H1 (cell line): Measurements from ENCODE around the gene TIMM29. TPM values are rescaled to one million over a fixed set of nuclear protein-coding genes. Genes with fewer than 3 reads are reported as not detected.

Experiments used
- CTCF ChIA-PET: fragments of 300-600 bp; sonication (Branson Sonifier 250); formaldehyde crosslinking; loops from one replicate; lab custom pipeline; 2021; ENCODE audit not compliant: partially characterized antibody; lab: Charles Lee
- POLR2A ChIA-PET: fragments of 300-600 bp; sonication (Branson Sonifier 250); formaldehyde crosslinking; loops from one replicate; lab custom pipeline; 2021; ENCODE audit warnings: inconsistent platforms; ENCODE audit not compliant: partially characterized antibody; lab: Charles Lee
- DNase-seq, 2 experiments: peaks; one replicate each; pipeline versions ENCODE4 v3.0.0 to v3.0.0-alpha.2; 2010 to 2022; ENCODE audit warnings: low spot score in 2 of 2, low read depth in 1 of 2, mixed read lengths in 1 of 2
- FAIRE-seq: peaks from 2 replicates; lab custom pipeline; 2011; peaks lifted over from hg19 to GRCh38; lab: Jason Lieb, UNC
- H2AFZ ChIP-seq: 2 replicates; pipeline ENCODE4 v1.8.1; 2012; ENCODE audit warnings: low read length, inconsistent platforms
- H2AK5ac ChIP-seq: 2 replicates; pipeline ENCODE4 v1.6.1; 2013; ENCODE audit warnings: low read depth, low read length
- H2BK120ac ChIP-seq: replicated peaks from 2 replicates; pipeline ENCODE3; 2013; ENCODE audit warnings: low read depth, low read length, inconsistent platforms
- H2BK12ac ChIP-seq: 2 replicates; pipeline ENCODE4 v1.6.1; 2013; ENCODE audit warnings: low read depth, low read length
- H2BK15ac ChIP-seq: 2 replicates; pipeline ENCODE4 v1.6.1; 2013; ENCODE audit warnings: low read length
- H2BK20ac ChIP-seq: 2 replicates; pipeline ENCODE4 v1.6.1; 2013; ENCODE audit warnings: low read length
- H2BK5ac ChIP-seq: 2 replicates; pipeline ENCODE4 v1.6.1; 2013; ENCODE audit warnings: low read depth, low read length
- H3K14ac ChIP-seq: 2 replicates; pipeline ENCODE4 v1.6.1; 2013; ENCODE audit warnings: inconsistent platforms; ENCODE audit not compliant: insufficient read length
- H3K18ac ChIP-seq: 2 replicates; pipeline ENCODE4 v1.6.1; 2013; ENCODE audit warnings: low read length; ENCODE audit errors: extremely low read depth
- H3K23ac ChIP-seq: 2 replicates; pipeline ENCODE4 v1.6.1; 2013; ENCODE audit warnings: inconsistent platforms; ENCODE audit not compliant: insufficient read length
- H3K23me2 ChIP-seq: 2 replicates; pipeline ENCODE4 v1.6.1; 2013; ENCODE audit warnings: low read depth, low read length
- H3K27ac ChIP-seq: 2 replicates; pipeline ENCODE4 v1.6.1; 2011; ENCODE audit warnings: low read depth, low read length, inconsistent platforms
- H3K27me3 ChIP-seq, 4 experiments: replicated peaks in 1 of 4; 1 replicate in 1 of 4; 2 replicates in 3 of 4; pipeline versions ENCODE4 v1.6.1 to v1.8.1; 2011 to 2013; ENCODE audit warnings: low read length in 3 of 4, mild to moderate bottlenecking in 3 of 4, inconsistent platforms in 2 of 4, mixed read lengths in 2 of 4, moderate library complexity in 1 of 4; ENCODE audit not compliant: control insufficient read depth in 3 of 4, insufficient read depth in 3 of 4; ENCODE audit errors: extremely low read depth in 1 of 4
- H3K36me3 ChIP-seq, 4 experiments: 2 replicates each; pipeline versions ENCODE4 v1.6.1 to v1.8.1; 2011 to 2013; ENCODE audit warnings: mild to moderate bottlenecking in 4 of 4, low read length in 3 of 4, moderate library complexity in 2 of 4, control low read depth in 1 of 4, inconsistent platforms in 1 of 4; ENCODE audit not compliant: insufficient read depth in 4 of 4, control insufficient read depth in 2 of 4
- H3K4ac ChIP-seq: replicated peaks from 2 replicates; pipeline ENCODE3; 2013; ENCODE audit warnings: low read length, low read depth, mixed read lengths, inconsistent platforms; ENCODE audit not compliant: insufficient read length
- H3K4me1 ChIP-seq, 4 experiments: replicated peaks in 1 of 4; 1 replicate in 1 of 4; 2 replicates in 3 of 4; pipeline versions ENCODE4 v1.6.1 to v1.8.1; 2011 to 2013; ENCODE audit warnings: low read length in 3 of 4, inconsistent platforms in 2 of 4, mixed read lengths in 1 of 4; ENCODE audit not compliant: insufficient read depth in 4 of 4, control insufficient read depth in 3 of 4
- H3K4me2 ChIP-seq, 2 experiments: 2 replicates each; pipeline versions ENCODE4 v1.6.1 to v1.8.1; 2011 to 2013; ENCODE audit warnings: low read depth in 2 of 2, low read length in 2 of 2, control low read depth in 1 of 2, inconsistent platforms in 1 of 2, mild to moderate bottlenecking in 1 of 2; ENCODE audit not compliant: insufficient read depth in 1 of 2
- H3K4me3 ChIP-seq, 4 experiments: fragments of 200-600, 300-600 bp in 1 of 4; sonication (generic), shearing (Covaris generic), sonication (Bioruptor Twin) in 1 of 4; 2 replicates each; pipeline versions ENCODE4 v1.5.1 to v1.8.1; 2011 to 2016; ENCODE audit warnings: low read length in 4 of 4, low read depth in 3 of 4, control low read depth in 2 of 4, inconsistent platforms in 2 of 4, mild to moderate bottlenecking in 2 of 4, mixed read lengths in 1 of 4, moderate library complexity in 1 of 4; ENCODE audit not compliant: insufficient read depth in 2 of 4; ENCODE audit errors: extremely low read depth in 1 of 4
- H3K56ac ChIP-seq: replicated peaks from 2 replicates; pipeline ENCODE3; 2013; ENCODE audit warnings: low read depth, mild to moderate bottlenecking, mixed read lengths, low read length, inconsistent platforms; ENCODE audit not compliant: insufficient read length
- H3K79me1 ChIP-seq: 2 replicates; pipeline ENCODE4 v1.6.1; 2013; ENCODE audit warnings: low read depth, low read length, control low read depth
- H3K79me2 ChIP-seq, 2 experiments: 2 replicates each; pipeline versions ENCODE4 v1.6.1 to v1.8.1; 2012 to 2013; ENCODE audit warnings: low read length in 2 of 2, mild to moderate bottlenecking in 2 of 2, inconsistent platforms in 1 of 2; ENCODE audit not compliant: insufficient read depth in 2 of 2, control insufficient read depth in 1 of 2
- H3K9ac ChIP-seq, 4 experiments: replicated peaks in 1 of 4; 1 replicate in 1 of 4; 2 replicates in 3 of 4; pipeline versions ENCODE4 v1.6.1 to v1.8.1; 2011 to 2013; ENCODE audit warnings: low read depth in 3 of 4, low read length in 3 of 4, control low read depth in 2 of 4, mild to moderate bottlenecking in 2 of 4, moderate library complexity in 2 of 4, inconsistent platforms in 1 of 4; ENCODE audit errors: extremely low read depth in 1 of 4
- H3K9me3 ChIP-seq, 2 experiments: 2 replicates each; pipeline versions ENCODE4 v1.6.1 to v1.8.1; 2012 to 2013; ENCODE audit warnings: mild to moderate bottlenecking in 2 of 2, moderate library complexity in 2 of 2, control low read depth in 1 of 2, inconsistent platforms in 1 of 2, low read depth in 1 of 2, low read length in 1 of 2, mixed read lengths in 1 of 2; ENCODE audit not compliant: insufficient read depth in 2 of 2
- H4K20me1 ChIP-seq, 2 experiments: replicated peaks in 1 of 2; 2 replicates each; pipeline versions ENCODE3 to v1.8.1; 2011 to 2013; ENCODE audit warnings: inconsistent platforms in 2 of 2, low read length in 2 of 2, mild to moderate bottlenecking in 1 of 2; ENCODE audit not compliant: insufficient read depth in 2 of 2, control insufficient read depth in 1 of 2
- H4K5ac ChIP-seq: 2 replicates; pipeline ENCODE4 v1.6.1; 2013; ENCODE audit warnings: low read length, low read depth, mixed read lengths, inconsistent platforms; ENCODE audit not compliant: insufficient read length
- H4K8ac ChIP-seq: 2 replicates; pipeline ENCODE4 v1.8.0; 2013; ENCODE audit warnings: mild to moderate bottlenecking, moderate library complexity, low read length, inconsistent platforms; ENCODE audit not compliant: insufficient read depth; ENCODE audit errors: extremely low read depth
- H4K91ac ChIP-seq: replicated peaks from 2 replicates; pipeline ENCODE3; 2013; ENCODE audit warnings: low read length, mixed read lengths, inconsistent platforms; ENCODE audit not compliant: insufficient read length
- CHD1 ChIP-seq: IDR thresholded peaks from 2 replicates; pipeline ENCODE4 v1.6.1; 2012; ENCODE audit warnings: low read depth, low read length, improper control_type of control experiment
- CREB1 ChIP-seq: IDR thresholded peaks from 2 replicates; pipeline ENCODE4 v1.6.1; 2012; ENCODE audit warnings: inconsistent platforms
- GABPA ChIP-seq: IDR thresholded peaks from 2 replicates; pipeline ENCODE4 v1.6.1; 2011; ENCODE audit warnings: mild to moderate bottlenecking, low read length, moderate library complexity, borderline replicate concordance; ENCODE audit not compliant: insufficient read depth
- NANOG ChIP-seq: IDR thresholded peaks from 2 replicates; pipeline ENCODE4 v1.6.1; 2011; ENCODE audit warnings: low read length, low read depth, mild to moderate bottlenecking, inconsistent platforms; ENCODE audit not compliant: insufficient read depth, poor library complexity, severe bottlenecking
- POLR2AphosphoS5 ChIP-seq: IDR thresholded peaks from 2 replicates; pipeline ENCODE4 v1.6.1; 2011; ENCODE audit warnings: low read depth, low read length
- TAF7 ChIP-seq: optimal IDR thresholded peaks from 2 replicates; pipeline ENCODE3; 2011; ENCODE audit warnings: low read depth, mild to moderate bottlenecking, inconsistent platforms, low read length, moderate library complexity, borderline replicate concordance
- WGBS, 2 experiments: shearing (Covaris generic) in 1 of 2; methylation state at CpG; one replicate each; pipeline versions ENCODE4 v1.1.6 to v1.1.7; 2013 to 2015; ENCODE audit warnings: low lambda C conversion rate in 2 of 2, mixed read lengths in 2 of 2, inconsistent platforms in 1 of 2, low coverage in 1 of 2, missing lambda C conversion rate in 1 of 2; ENCODE audit not compliant: insufficient replicate concordance in 2 of 2, insufficient coverage in 1 of 2, insufficient read length in 1 of 2; ENCODE audit errors: extremely low coverage in 1 of 2, missing lambda C conversion rate in 1 of 2; 5-methylcytosine and 5-hydroxymethylcytosine counted together
- polyA plus RNA-seq, 7 experiments: library from polyadenylated mRNA; depleted of rRNA in 3 of 7; stranded (reverse) in 5 of 7; unstranded in 2 of 7; fragments of >200 nt in 5 of 7; fragments of 200-250 nt in 2 of 7; gene quantifications; 1 replicate in 5 of 7; 2 replicates in 1 of 7; 4 replicates in 1 of 7; pipeline versions ENCODE4 v1.2.1 to v1.2.3, GENCODE V29; 2011 to 2013; ENCODE audit warnings: missing spikeins in 2 of 7, mixed read lengths in 2 of 7
- total RNA-seq: library from RNA; stranded (reverse); fragmentation: NEBNext Ultra II Directional; extraction: Animal tissue kit (Norgen Biotek cat#: 25700); gene quantifications from 2 replicates; pipeline ENCODE4 v1.2.1, GENCODE V29; 2021
- TF ChIP-seq, protein P1 (sequence below): IDR thresholded peaks from 2 replicates; pipeline ENCODE4 v1.6.1; 2012; ENCODE audit warnings: inconsistent platforms

Gene TIMM29
- total and polyA plus RNA-seq, 2 of the 8 experiments (the other 6 are each of a cell fraction or from before 2014, with no cell fraction given) = 15.9 to 24.0 TPM

GRCh38 chr19:10918359-10918758, 10.3 kb upstream of the TIMM29 start:
- H2BK12ac ChIP-seq = no peak overlapping the region
- no peak for DNase-seq
- no peaks in the 10 kb centered on the region for H3K79me2 ChIP-seq
- H4K8ac ChIP-seq = no peak overlapping the region
- no peak overlapping the region for H3K18ac ChIP-seq
- H4K5ac ChIP-seq = no peak overlapping the region
- no peak overlapping the region for H3K4me3 ChIP-seq
- no peak overlapping the region for H3K14ac ChIP-seq
- peaks cover 5 to 47% (median 25%) of the 10 kb centered on the region in 4 experiments; a peak in 7 of 8 replicates for H3K36me3 ChIP-seq
- H2AFZ ChIP-seq = no peak overlapping the region
- WGBS, 2 experiments = 90% methylated on average over 11 of the region's 11 CpGs; no CpG with 5 or more reads in 1 of the 2 experiments
- no peak overlapping the region for H4K91ac ChIP-seq
- H3K23me2 ChIP-seq = no peaks in the 10 kb centered on the region
- peaks cover 2% of the 10 kb centered on the region for H3K79me1 ChIP-seq
- no peak overlapping the region for H2BK5ac ChIP-seq
- no peak overlapping the region for H3K56ac ChIP-seq
- no peak overlapping the region for H2BK20ac ChIP-seq
- H3K27ac ChIP-seq = no peak overlapping the region
- no peak for FAIRE-seq
- no peak overlapping the region for H3K23ac ChIP-seq
- no peak for TF ChIP-seq TAF7
- no peak for TF ChIP-seq CHD1
- no peak for TF ChIP-seq GABPA
- TF ChIP-seq CREB1 = no peak
- no peak for TF ChIP-seq POLR2AphosphoS5
- no peak for TF ChIP-seq NANOG
- TF ChIP-seq, protein P1, sequence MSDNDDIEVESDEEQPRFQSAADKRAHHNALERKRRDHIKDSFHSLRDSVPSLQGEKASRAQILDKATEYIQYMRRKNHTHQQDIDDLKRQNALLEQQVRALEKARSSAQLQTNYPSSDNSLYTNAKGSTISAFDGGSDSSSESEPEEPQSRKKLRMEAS = no peak
- TF ChIP-seq, all 59 proteins: peak for 0
- H3K4me2 ChIP-seq = no peak overlapping the region
- H3K4ac ChIP-seq = no peak overlapping the region
- no peak overlapping the region for H2BK15ac ChIP-seq
- peaks cover 3 to 17% of the 10 kb centered on the region in 2 experiments for H4K20me1 ChIP-seq
- H3K4me1 ChIP-seq = no peaks in the 10 kb centered on the region; a peak in 2 of 7 replicates
- no peaks in the 10 kb centered on the region for H3K9me3 ChIP-seq
- H2BK120ac ChIP-seq = no peak overlapping the region
- H2AK5ac ChIP-seq = no peak overlapping the region
- CTCF ChIA-PET = interaction anchor here (0.6 to 2.1 kb wide), 9 partner anchors 8 to 208 kb away, joined by 3 to 8 read pairs (median 3); partner anchors contain the start of genes TIMM29 and YIPF2
- no peaks in the 10 kb centered on the region for H3K27me3 ChIP-seq
- no peak overlapping the region for H3K9ac ChIP-seq
- POLR2A ChIA-PET = interaction anchor here (1.0 to 1.6 kb wide), 2 partner anchors 8 to 9 kb away, joined by 3 to 7 read pairs; no protein-coding TSS in a partner anchor
